Panc1 (cell line): Measurements from ENCODE around the gene CCDC192. TPM values are rescaled to one million over a fixed set of nuclear protein-coding genes. Genes with fewer than 3 reads are reported as not detected.
"Not testable (repeated sequence)": the region's sequence is repeated elsewhere in the genome, so short reads cannot be mapped to it uniquely, and the experiment has no call there.

Source experiments
- ATAC-seq: fragments of 200-7000 bp; cut with Tn5 transposase; 2 replicates; pipeline ENCODE4 v1.9.1; 2020; ENCODE audit warnings: mild to moderate bottlenecking, moderate library complexity
- BruUV-seq: library from RNA; stranded (reverse); fragments of 400-500 nt; replicated peaks from 2 replicates; lab custom pipeline; 2021; lab: Mats Ljungman, UMichigan
- CTCF ChIA-PET: fragments of 300-600 bp; sonication (Branson Sonifier 250); formaldehyde crosslinking; loops from one replicate; lab custom pipeline; 2022; ENCODE audit warnings: antibody characterized with exemption; lab: Charles Lee
- POLR2A ChIA-PET: fragments of 300-600 bp; sonication (Branson Sonifier 250); formaldehyde crosslinking; loops from one replicate; lab custom pipeline; 2022; ENCODE audit warnings: antibody characterized with exemption; lab: Charles Lee
- DNase-seq: peaks from one replicate; pipeline ENCODE4 v3.0.0-alpha.2; 2010; ENCODE audit warnings: low read depth, low spot score
- H3K27ac ChIP-seq: 2 replicates; pipeline ENCODE4 v1.5.1; 2011; ENCODE audit warnings: mild to moderate bottlenecking, low read length, inconsistent platforms
- H3K27me3 ChIP-seq: fragments of 200-500 bp; sonication (Bioruptor generic); 2 replicates; pipeline ENCODE4 v1.6.0; 2014; ENCODE audit warnings: low read length, inconsistent platforms; ENCODE audit not compliant: control insufficient read depth, insufficient read depth
- H3K36me3 ChIP-seq: fragments of 200-500 bp; sonication (Bioruptor generic); 2 replicates; pipeline ENCODE4 v1.5.1; 2014; ENCODE audit warnings: inconsistent platforms, mild to moderate bottlenecking, low read length, moderate library complexity; ENCODE audit not compliant: control insufficient read depth, insufficient read depth
- H3K4me1 ChIP-seq: 2 replicates; pipeline ENCODE4 v1.5.1; 2011; ENCODE audit warnings: inconsistent platforms, mild to moderate bottlenecking, low read length, moderate library complexity; ENCODE audit not compliant: control insufficient read depth, insufficient read depth
- H3K4me3 ChIP-seq, 2 experiments: 2 replicates each; pipeline ENCODE4 v1.5.1; 2011 to 2012; ENCODE audit warnings: low read depth in 2 of 2, low read length in 2 of 2, mild to moderate bottlenecking in 2 of 2, inconsistent platforms in 1 of 2, moderate library complexity in 1 of 2
- H3K9me3 ChIP-seq: fragments of 200-500 bp; sonication (Bioruptor generic); 2 replicates; pipeline ENCODE4 v1.5.1; 2014; ENCODE audit warnings: low read depth, mild to moderate bottlenecking, inconsistent platforms, low read length, moderate library complexity; ENCODE audit not compliant: control insufficient read depth, insufficient read depth
- POLR2AphosphoS5 ChIP-seq: IDR thresholded peaks from 2 replicates; pipeline ENCODE4 v1.6.1; 2012; ENCODE audit warnings: mild to moderate bottlenecking, low read depth, low read length, moderate library complexity
- SIN3A ChIP-seq: IDR thresholded peaks from 2 replicates; pipeline ENCODE4 v1.6.1; 2012; ENCODE audit warnings: low read depth, mild to moderate bottlenecking, low read length, moderate library complexity, borderline replicate concordance; ENCODE audit not compliant: insufficient read depth
- TCF7L2 ChIP-seq: IDR thresholded peaks from 2 replicates; pipeline ENCODE4 v1.6.1; 2011; ENCODE audit warnings: mild to moderate bottlenecking, low read depth, low read length, inconsistent platforms
- in situ Hi-C: cut with HindIII; loops from 2 replicates; pipeline ENCODE4 v1.10.0; 2016; ENCODE audit warnings: low sequenced_read_pairs, low pct_unique_long_range_greater_than_20kb
- intact Hi-C: fragments of 100-400 bp; cut with micrococcal nuclease; formaldehyde crosslinking; loops from one replicate; pipeline ENCODE4 v1.10.0; 2022; ENCODE audit not compliant: unreplicated experiment
- total RNA-seq: library from RNA; stranded (reverse); gene quantifications from one replicate; pipeline ENCODE4 v1.2.1, GENCODE V29; 2021; ENCODE audit not compliant: unreplicated experiment
- TF ChIP-seq, protein P1 (sequence below): fragments of 450-650 bp; IDR thresholded peaks from 2 replicates; pipeline ENCODE4 v1.5.1; 2017; ENCODE audit warnings: mild to moderate bottlenecking
- TF ChIP-seq, protein P2 (sequence below), 2 experiments: IDR thresholded peaks; 2 replicates each; pipeline ENCODE4 v1.6.1; 2011 to 2012; ENCODE audit warnings: low read depth in 2 of 2, control low read depth in 1 of 2, low read length in 1 of 2, mild to moderate bottlenecking in 1 of 2, moderate library complexity in 1 of 2; ENCODE audit not compliant: insufficient read depth in 1 of 2

The CCDC192 gene
- total RNA-seq, 1 experiment from 2014 or later = not detected

DNA sequence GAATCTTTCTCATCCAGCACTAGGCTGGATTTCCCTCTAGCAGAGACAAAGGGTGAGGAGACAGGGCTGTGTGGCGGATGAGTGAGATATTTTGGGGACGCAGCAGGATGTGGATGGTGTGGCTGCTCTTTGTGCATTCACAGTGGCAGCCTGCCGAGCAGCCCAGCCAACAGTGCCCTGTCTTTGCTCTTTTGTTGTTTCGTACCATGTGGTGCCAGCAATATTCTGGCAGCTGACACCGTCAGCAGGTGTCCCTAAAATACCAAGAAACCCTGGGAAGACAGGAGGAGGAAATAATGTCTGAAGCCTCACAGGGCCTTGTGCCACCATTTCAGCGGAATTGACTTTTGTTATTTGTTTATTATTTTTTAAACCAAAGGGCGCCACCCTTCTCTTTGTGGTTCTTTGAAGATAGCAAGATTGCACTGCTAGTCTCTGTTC, 141.4 kb downstream of the CCDC192 start:
- no peak overlapping the region for H3K27ac ChIP-seq
- no peaks in the 10 kb centered on the region for H3K9me3 ChIP-seq
- no peak for TF ChIP-seq SIN3A
- no peak for TF ChIP-seq TCF7L2
- TF ChIP-seq, protein P1, sequence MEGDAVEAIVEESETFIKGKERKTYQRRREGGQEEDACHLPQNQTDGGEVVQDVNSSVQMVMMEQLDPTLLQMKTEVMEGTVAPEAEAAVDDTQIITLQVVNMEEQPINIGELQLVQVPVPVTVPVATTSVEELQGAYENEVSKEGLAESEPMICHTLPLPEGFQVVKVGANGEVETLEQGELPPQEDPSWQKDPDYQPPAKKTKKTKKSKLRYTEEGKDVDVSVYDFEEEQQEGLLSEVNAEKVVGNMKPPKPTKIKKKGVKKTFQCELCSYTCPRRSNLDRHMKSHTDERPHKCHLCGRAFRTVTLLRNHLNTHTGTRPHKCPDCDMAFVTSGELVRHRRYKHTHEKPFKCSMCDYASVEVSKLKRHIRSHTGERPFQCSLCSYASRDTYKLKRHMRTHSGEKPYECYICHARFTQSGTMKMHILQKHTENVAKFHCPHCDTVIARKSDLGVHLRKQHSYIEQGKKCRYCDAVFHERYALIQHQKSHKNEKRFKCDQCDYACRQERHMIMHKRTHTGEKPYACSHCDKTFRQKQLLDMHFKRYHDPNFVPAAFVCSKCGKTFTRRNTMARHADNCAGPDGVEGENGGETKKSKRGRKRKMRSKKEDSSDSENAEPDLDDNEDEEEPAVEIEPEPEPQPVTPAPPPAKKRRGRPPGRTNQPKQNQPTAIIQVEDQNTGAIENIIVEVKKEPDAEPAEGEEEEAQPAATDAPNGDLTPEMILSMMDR = no peak
- TF ChIP-seq, protein P2, sequence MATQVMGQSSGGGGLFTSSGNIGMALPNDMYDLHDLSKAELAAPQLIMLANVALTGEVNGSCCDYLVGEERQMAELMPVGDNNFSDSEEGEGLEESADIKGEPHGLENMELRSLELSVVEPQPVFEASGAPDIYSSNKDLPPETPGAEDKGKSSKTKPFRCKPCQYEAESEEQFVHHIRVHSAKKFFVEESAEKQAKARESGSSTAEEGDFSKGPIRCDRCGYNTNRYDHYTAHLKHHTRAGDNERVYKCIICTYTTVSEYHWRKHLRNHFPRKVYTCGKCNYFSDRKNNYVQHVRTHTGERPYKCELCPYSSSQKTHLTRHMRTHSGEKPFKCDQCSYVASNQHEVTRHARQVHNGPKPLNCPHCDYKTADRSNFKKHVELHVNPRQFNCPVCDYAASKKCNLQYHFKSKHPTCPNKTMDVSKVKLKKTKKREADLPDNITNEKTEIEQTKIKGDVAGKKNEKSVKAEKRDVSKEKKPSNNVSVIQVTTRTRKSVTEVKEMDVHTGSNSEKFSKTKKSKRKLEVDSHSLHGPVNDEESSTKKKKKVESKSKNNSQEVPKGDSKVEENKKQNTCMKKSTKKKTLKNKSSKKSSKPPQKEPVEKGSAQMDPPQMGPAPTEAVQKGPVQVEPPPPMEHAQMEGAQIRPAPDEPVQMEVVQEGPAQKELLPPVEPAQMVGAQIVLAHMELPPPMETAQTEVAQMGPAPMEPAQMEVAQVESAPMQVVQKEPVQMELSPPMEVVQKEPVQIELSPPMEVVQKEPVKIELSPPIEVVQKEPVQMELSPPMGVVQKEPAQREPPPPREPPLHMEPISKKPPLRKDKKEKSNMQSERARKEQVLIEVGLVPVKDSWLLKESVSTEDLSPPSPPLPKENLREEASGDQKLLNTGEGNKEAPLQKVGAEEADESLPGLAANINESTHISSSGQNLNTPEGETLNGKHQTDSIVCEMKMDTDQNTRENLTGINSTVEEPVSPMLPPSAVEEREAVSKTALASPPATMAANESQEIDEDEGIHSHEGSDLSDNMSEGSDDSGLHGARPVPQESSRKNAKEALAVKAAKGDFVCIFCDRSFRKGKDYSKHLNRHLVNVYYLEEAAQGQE (IDR thresholded peaks at IDR 0.05; ENCODE audit: insufficient read depth in 1 of 2, low read depth in 2 of 2, low read length in 1 of 2) = no peak
- TF ChIP-seq POLR2AphosphoS5 = no peak
- BruUV-seq = no TSS peak
- in situ Hi-C loops (no loop called here), intact Hi-C loops (no loop called here)
- no peaks in the 10 kb centered on the region for H3K4me1 ChIP-seq
- DNase-seq = no peak
- no peak for ATAC-seq
- H3K27me3 ChIP-seq = no peaks in the 10 kb centered on the region
- ChIA-PET POLR2A (no interaction called here), CTCF (no interaction called here)
- H3K4me3 ChIP-seq = no peak overlapping the region
- H3K36me3 ChIP-seq = no peaks in the 10 kb centered on the region

DNA sequence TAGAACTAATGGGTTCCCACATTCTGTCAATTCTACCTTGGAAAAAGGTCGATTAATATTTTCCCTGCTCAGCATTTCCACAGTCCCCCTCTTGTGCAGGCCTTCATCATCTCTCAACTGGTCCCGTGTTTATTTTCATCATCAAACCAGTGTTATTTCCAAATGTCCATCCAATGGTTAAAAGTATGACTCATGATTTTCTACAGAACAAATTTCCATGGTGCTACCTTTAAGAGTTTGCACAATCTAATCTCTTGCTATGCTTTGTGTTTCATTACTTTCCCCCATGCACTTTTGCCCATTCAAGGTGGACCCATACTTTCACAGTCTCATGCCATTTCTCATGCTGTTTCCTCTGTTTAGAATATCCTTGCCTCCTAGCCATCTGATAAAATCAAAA, 143.7 kb downstream of the CCDC192 start:
- DNase-seq = no peak
- BruUV-seq = no TSS peak

DNA sequence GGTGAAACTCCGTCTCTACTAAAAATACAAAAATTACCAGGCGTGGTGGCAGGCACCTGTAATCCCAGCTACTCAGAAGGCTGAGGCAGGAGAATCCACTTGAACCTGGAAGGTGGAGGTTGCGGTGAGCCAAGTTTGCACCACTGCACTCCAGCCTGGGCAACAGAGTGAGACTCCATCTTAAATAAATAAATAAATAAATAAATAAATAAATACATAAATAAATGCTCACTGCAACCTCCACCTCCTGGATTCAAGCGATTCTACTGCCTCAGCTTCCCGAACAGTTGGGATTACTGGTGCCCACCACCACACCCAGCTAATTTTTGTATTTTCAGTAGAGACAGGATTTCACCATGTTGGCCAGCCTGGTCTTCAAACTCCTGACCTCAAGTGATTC, 144.4 kb downstream of the CCDC192 start:
- CTCF ChIA-PET, in situ Hi-C loops, BruUV-seq: not testable (repeated sequence)

More for the DNA sequence above, 143.7 kb downstream of the CCDC192 start:
- no peaks in the 10 kb centered on the region for H3K9me3 ChIP-seq
- H3K36me3 ChIP-seq = no peaks in the 10 kb centered on the region
- intact Hi-C loops (no loop called here), in situ Hi-C loops (no loop called here)
- CTCF ChIA-PET = no interaction called here
- no peak for TF ChIP-seq TCF7L2
- TF ChIP-seq SIN3A = no peak
- TF ChIP-seq, protein P1 = no peak
- no peak for TF ChIP-seq POLR2AphosphoS5
- no peak overlapping the region for H3K4me3 ChIP-seq
- no peak overlapping the region for H3K27ac ChIP-seq
- H3K27me3 ChIP-seq = no peaks in the 10 kb centered on the region
- no peaks in the 10 kb centered on the region for H3K4me1 ChIP-seq
- POLR2A ChIA-PET = no interaction called here
- no peak for ATAC-seq

More for the DNA sequence above, 144.4 kb downstream of the CCDC192 start:
- ATAC-seq, H3K4me1 ChIP-seq, H3K4me3 ChIP-seq, H3K36me3 ChIP-seq, POLR2A ChIA-PET, DNase-seq, intact Hi-C loops, H3K27ac ChIP-seq, H3K9me3 ChIP-seq, H3K27me3 ChIP-seq: not testable (repeated sequence)
